Activated CD4-positive, alpha-beta T cell treated with anti-CD3 and anti-CD28 coated beads, Interleukin-10, Interleukin-2, amounts not matched to agents 100 ng/mL and 50 ng/mL, durations not matched to agents 16 hours and 8 hours (primary cell): Measurements from ENCODE around the gene HMG20A.

Source experiments
- DNase-seq: peaks from one replicate; pipeline ENCODE4 v3.0.0-alpha.2; 2020

HMG20A gene

DNA sequence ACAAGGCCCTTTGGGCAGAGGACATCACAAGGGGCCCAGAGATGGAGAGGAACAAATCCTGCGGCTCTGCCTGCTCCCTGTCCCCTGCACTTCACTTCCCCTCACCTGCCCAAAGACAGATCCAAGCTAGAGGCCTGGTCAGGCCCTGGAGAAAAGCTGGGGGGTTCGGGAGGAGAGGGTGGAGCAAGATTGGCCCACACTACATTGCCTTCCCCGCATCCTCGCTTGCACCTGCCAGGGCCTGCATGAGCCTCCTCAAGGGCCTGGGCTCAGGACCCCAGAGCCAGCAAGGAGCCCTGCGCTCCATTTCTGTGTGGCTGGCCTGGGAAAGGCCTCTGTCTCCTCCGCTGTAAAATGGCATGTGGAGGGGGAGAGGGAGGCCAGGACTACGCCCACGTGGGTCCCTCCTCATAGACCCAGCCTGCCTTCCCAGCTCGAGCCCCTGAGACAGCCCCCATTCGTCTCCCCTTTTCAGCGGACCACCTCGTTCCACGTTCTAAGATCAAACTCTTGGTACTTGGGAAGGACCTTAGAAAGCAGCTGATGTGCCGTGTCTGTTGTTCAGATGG, 106.0 kb downstream of the HMG20A start:
- no peak for DNase-seq

DNA sequence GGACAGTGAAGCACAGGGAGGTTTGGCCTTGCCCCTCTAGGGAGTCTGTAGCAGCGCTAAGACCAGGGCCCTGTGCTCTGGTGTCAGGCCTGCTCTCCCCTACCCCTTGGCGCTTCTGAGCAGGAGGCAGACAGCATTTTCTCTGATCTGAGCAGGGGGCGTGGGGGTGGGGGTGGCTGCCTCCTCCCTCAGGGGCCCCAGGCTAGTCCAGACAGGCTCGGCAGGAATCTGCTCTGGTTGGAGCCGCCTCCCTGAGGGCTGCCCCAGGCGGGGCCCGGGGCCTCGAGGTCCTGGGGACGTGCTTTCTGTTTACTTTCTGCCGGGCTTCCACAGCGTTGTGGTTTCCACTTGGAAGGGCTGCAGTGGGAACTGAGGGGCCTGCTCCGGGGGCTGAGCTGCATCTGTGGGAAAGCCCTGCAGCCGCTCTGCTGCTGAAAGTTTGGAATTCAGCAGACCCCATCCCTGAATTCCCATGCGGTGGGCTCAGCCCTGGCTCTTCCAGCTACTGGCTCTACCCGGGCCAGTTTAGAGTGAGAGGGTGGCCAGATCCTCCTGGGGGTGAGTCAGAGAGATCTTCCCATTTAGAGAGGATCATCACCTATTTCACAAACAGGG, 106.6 kb downstream of the HMG20A start:
- no peak for DNase-seq

DNA sequence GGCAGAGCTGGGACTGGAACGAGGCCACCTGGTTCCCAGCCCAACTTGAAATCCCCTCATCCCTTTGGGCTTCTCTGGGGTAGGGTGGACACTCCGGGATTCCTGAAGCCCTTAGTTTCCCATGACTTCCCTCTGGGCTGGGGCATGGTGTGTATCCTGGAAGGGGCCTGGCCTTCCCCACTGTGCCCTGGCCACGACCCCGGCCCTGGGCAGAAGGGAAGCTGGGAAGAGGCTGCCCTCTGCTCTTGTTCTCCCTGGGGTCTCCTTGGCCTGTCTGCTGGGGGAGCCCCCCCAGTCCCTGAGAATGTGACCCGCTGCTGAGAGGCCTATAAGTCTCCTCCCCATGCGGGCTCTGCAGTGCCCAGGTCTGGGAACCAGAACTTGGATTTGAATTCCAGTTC, 107.1 kb downstream of the HMG20A start:
- no peak for DNase-seq

DNA sequence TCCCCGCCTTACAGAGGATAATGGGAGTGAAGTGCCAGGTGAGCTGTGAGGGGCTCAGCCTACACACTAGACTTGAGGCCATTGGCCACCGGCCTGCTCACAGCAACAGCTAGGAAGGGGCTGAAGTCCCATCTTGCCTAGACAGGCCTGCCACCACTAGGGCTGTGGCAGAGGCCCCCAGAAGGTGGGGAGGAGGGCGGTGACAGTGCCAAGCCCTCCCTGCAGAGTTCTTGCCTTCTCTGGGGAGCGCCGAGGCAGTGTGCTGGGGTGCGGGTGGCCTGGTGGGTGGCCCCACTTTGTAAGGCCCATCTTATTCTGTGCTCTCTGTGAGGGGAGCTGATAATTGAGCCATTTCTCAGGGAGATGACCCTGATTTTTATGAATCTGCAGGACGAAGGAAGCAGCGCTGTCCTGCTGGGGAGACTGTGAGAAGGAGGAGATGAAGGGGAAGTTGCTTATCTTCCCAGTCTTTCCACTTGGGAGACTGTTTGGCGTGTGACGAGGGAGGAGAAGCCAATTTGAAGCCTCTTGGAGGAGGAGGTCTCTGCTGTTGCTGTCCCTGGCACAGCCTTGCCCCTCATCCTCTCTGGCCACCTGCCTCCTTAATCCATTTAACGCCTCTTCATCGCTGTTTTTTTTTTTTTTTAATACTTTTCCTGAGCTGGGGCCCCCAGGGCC, 107.7 kb downstream of the HMG20A start:
- no peak for DNase-seq

DNA sequence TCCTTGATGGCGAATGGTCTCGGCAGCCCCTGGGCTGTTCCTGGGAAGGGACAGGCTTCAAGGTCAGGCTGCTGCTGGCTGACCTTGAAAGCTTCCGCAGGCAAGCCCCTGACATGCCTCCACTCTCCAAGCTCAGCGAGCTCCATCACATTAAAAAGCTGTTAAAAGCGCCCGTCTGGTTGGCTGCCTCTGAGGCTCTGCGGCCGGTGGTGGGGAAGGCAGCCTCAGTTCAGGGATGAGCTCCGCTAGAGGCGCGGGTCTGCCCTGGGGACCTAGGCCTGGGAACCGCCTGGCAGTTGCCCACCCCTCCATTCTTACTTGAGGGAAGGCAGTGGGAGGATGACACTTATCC, 108.3 kb downstream of the HMG20A start:
- no peak for DNase-seq

DNA sequence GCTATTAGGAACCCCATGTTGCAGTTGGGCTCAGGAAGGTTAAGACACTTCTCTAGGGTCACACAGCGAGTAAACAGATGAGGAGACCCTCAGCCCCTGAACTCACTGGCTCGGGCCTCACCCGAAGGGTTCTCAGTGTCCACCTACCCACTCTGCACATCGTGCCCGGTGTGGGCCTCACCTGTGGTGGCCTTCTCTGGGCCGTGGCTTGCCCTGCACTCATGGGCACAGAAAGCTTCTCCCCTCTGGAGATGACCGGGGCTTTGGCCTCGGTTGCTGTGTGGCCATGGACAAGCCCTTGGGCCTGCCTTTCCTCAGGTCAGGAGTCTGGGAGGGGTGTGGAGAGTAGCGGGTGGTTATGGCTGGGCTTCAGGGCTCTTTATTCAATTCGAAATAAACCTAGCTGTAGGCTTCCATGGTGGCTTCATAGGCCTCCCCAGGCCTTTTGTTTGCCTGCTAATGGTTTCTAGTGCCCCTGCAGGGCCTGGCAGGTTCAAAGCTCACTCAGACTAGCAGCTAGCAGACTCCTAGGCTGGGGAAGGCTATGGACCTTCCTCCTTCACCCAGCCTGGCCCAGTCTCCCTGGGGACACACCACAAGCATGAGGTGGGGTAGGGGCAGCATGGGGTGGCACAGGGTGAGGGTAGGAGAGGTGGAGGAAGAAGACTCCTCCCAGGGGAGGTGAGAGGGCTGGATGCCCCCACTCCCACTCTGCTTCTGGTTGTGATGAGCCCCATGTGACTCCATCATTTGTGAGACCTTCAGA, 108.9 kb downstream of the HMG20A start:
- no peak for DNase-seq

DNA sequence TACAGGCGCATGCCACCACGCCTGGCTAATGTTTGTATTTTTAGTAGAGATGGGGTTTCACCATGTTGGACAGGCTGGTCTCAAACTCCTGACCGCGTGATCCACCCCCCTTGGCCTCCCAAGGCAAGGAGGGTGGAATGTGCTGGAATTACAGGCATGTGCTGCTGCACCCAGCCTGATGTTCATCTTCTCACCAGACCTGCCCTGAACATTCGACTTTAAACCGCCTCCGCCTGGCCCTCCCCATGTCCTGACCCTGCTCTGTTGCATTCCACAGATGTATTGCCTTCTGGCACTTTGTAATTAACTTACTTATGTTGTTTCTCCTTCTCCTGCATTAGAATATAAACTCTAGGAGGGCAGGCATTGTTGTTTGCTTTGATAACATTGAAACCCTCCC, 109.9 kb downstream of the HMG20A start:
- DNase-seq: no peak

DNA sequence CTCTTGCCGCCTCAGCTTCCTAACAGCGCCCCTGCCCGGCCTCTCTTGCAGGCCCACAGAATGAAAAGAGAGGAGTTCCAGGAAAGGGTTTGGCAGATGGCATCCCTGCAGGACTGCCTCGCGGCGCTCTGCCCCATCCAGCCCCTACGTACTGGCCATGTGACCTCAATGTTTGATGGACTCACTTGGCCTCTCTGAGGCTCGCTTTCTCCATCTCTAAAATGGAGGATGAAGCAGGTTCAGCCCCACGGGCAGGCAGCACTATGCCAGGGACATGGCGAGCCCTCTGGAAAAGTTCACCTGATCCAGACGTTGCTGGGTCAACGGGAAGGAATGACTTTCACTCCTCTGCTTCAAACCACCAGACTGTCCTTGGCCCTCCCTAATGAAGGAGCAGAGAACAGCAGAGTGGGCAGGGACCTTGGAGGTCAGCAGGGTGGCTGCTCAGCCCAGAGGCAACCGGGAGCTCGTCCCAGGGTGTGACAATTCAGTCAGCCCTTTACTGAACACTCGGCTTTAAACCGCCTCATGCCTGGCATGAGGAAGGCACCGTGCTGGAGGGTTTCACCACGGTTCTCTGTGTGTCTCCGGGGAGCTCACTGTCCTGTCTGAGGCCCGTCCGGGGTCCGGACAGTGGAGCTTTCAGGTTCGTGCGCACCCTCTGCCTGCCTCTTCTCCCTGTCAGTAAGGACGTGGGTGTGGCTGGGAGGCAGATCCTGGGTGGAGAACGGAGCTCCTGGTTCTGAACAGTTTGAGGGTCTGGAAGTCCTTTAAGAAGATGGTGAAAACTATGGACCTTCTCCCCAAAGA, 110.7 kb downstream of the HMG20A start:
- no peak for DNase-seq

DNA sequence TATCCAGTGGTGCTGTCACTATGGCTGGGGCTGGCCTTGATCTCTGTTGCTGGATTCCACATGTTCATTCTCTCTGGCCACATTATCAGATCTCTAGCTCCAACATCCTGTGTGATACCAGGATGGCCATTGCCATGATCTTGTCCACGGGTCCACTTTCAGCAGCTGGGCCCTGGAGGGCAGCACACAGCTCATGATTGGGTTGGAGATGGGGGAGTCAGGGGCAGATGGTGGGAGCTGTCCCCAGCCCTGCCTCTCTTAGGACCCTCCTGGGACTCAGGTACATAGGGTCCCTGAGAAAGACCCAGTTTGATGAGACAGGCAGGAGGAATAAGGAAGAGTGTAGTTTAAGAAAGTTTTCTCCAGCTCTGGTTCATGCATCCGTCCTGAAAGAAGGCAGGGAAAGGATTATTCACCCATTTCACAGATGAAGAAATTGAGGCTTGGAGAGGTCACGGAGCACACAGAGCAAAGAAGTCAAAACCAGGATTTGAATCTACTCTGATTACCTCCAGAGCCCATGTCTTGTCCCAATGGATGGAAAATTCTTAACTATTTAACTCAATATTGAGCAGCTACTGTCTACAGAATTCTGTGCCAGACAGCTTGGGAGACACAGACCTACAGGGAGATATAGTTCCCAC, 111.5 kb downstream of the HMG20A start:
- no peak for DNase-seq

DNA sequence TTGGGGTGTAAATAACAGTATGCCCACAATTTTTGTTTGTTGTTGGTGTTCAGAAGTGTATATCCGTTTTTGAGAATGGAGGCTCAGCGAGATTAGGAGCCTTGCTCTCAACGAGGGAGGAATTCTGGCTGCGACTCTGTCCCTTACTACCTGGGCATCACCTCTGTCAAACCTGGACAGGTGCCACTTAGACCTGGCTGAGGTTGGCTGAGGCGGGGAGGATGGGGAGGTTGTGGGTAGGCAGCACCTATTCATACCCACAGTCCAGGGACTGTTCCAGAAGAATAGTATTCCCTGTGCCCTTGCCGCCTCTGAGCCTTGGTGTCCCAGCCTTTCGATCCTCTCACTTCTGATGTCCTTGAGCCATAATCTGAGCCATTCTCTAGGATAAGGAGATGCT, 112.2 kb downstream of the HMG20A start:
- DNase-seq: no peak

DNA sequence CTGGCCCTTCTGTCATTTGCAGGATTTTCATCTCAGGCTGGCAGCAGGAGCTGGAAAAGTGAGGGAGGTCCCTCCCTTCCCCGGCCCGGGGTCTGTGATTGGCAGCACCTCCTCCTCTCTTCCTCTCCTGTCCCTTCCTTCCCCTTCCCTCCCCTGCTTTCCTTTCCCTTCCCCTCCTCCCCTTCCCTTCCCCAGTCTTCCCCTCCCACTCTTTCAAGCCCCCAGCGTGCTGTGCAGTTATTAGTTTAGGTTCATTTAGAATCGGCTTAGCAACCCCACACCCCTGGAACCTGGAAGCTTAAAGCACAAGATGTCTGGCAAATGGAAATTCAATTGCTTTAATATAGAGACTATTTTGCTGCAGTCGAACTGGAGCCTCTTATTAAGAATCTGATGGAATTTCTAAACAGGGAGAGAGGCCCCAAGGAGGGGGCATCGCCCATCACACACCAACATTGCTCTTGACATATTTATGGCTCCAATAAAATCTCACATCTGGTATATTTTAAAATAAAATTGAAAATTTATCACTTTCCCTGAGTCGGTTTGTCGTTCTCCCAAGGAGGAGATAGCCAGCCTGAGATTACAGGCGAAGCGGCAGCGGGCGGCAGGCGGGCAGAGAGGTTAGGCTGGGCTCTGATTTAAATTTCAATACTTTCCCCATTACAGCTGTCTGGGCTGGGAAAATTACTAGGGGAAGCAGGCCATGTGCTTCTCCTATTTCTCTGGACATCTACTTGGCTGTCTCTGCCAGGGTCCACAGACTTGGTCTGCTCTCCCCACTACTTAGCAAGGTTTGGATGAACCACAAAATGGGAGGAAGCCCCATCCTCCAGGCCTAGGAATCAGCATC, 113.1 kb downstream of the HMG20A start:
- no peak for DNase-seq
